Kidney epithelial cell (primary cell): ENCODE data around the gene PLD2. TPM values are rescaled to one million over a fixed set of nuclear protein-coding genes. Genes with fewer than 3 reads are reported as not detected.

ENCODE experiments used
- DNase-seq: peaks from one replicate; pipeline ENCODE4 v3.0.0-alpha.2; 2010; ENCODE audit warnings: low read depth
- H3K27me3 ChIP-seq: 2 replicates; pipeline ENCODE4 v1.6.0; 2011; ENCODE audit warnings: low read length; ENCODE audit not compliant: control insufficient read depth, insufficient read depth
- H3K36me3 ChIP-seq: 2 replicates; pipeline ENCODE4 v1.5.1; 2011; ENCODE audit warnings: low read length; ENCODE audit not compliant: control insufficient read depth, insufficient read depth
- H3K4me3 ChIP-seq: 2 replicates; pipeline ENCODE4 v1.5.1; 2011; ENCODE audit warnings: low read depth, mild to moderate bottlenecking, control low read depth, low read length
- CTCF ChIP-seq: IDR thresholded peaks from 2 replicates; pipeline ENCODE4 v1.5.1; 2011; ENCODE audit warnings: mild to moderate bottlenecking, moderate library complexity, low read length, control low read depth, inconsistent platforms; ENCODE audit not compliant: insufficient read depth, poor library complexity, severe bottlenecking
- total RNA-seq: library from RNA; depleted of rRNA; stranded (reverse); fragments of >200 nt; gene quantifications from 2 replicates; pipeline ENCODE4 v1.2.3, GENCODE V29; 2015

Gene PLD2
- total RNA-seq, 1 donor from 2014 or later: 17.4 TPM

DNA sequence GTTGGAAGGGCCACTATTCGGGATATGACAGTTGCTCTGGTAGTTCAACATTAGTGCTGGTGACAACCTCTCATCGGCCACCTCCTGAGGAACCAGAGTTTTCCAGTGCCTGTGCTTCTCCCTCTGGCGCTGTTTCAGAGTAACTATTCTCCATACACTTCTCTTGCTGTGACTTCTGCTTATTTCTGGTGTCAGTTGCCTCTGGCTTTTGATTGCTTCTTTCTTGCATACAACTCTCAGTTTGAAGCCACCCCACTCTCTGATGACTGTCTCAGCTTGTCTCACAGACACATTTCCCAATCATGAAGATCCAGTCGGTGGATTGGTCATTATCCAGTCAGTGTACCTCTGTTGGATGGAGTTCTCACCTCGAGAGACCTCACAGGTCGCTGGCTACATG, 38.7 kb upstream of the PLD2 start:
- Histone ChIP-seq H3K36me3 (no peaks in the 10 kb centered on the region), H3K4me3 (no peak overlapping the region), H3K27me3 (peaks cover 6% of the 10 kb centered on the region)
- no peak for TF ChIP-seq CTCF
- DNase-seq: no peak

GRCh38 chr17:4769628-4770027, 37.3 kb upstream of the PLD2 start:
- no peak for TF ChIP-seq CTCF
- H3K27me3 ChIP-seq: peaks cover 6% of the 10 kb centered on the region
- no peak overlapping the region for H3K4me3 ChIP-seq
- DNase-seq: no peak
- H3K36me3 ChIP-seq: no peaks in the 10 kb centered on the region

DNA sequence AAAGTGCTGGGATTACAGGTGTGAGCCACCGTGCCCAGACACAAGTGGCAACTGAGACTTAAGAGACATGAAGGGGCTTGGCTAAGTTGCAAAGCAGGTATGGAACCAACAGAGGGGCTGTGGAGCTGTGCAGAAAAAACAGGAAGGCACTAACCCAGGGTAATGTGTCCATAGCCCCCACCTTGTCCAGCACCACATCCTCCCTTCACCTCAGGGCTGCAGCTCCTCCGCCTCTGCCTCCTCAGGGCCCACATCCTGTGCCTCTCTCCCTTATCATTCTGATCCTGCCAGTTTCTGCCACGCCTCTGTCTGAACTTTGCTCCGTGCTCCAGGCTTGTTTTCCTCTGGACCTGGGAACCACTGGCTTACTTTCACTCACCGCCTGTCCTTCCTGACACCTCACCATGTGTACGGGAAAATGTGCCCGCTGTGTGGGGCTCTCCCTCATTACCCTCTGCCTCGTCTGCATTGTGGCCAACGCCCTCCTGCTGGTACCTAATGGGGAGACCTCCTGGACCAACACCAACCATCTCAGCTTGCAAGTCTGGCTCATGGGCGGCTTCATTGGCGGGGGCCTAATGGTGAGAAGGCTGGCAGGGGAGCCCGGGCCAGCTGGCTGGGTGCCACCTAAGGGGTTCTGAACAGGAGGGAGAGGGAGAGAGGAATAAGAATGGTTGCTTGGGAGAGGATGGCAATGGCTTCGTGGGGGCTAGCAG, 35.3 kb upstream of the PLD2 start, which contains the start of gene TM4SF5:
Gene TM4SF5, plus strand, starts transcription at position 368 of the 716 bp plus-strand sequence. Its CDS starts 37 bp downstream, at position 405.
- Histone ChIP-seq H3K27me3 (peaks cover 6% of the 10 kb centered on the region), H3K36me3 (no peaks in the 10 kb centered on the region), H3K4me3 (no peak within 1 kb of the TSS)
- TF ChIP-seq CTCF: no peak
- no peak for DNase-seq

DNA sequence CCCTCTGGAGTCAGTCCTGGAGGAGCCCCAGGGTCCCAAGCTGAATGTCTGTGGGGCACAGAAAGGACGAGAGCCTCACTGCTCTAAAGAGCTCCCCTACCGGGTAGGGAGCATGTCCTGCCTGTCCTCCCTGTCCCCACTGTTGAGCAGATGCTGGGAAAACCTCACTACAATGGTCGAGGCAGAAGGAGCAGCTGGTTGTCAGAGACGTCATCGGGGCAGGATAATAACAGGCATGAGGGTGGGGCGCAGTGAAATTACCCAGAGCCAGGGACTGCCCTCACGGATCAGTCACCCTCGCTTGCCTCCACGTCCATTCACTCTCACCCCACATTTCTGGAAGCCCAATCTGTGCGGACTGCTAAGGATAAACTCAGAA, 34.7 kb upstream of the PLD2 start:
- DNase-seq: no peak
- no peaks in the 10 kb centered on the region for H3K36me3 ChIP-seq
- peaks cover 6% of the 10 kb centered on the region for H3K27me3 ChIP-seq
- no peak for TF ChIP-seq CTCF
- H3K4me3 ChIP-seq: no peak overlapping the region

DNA sequence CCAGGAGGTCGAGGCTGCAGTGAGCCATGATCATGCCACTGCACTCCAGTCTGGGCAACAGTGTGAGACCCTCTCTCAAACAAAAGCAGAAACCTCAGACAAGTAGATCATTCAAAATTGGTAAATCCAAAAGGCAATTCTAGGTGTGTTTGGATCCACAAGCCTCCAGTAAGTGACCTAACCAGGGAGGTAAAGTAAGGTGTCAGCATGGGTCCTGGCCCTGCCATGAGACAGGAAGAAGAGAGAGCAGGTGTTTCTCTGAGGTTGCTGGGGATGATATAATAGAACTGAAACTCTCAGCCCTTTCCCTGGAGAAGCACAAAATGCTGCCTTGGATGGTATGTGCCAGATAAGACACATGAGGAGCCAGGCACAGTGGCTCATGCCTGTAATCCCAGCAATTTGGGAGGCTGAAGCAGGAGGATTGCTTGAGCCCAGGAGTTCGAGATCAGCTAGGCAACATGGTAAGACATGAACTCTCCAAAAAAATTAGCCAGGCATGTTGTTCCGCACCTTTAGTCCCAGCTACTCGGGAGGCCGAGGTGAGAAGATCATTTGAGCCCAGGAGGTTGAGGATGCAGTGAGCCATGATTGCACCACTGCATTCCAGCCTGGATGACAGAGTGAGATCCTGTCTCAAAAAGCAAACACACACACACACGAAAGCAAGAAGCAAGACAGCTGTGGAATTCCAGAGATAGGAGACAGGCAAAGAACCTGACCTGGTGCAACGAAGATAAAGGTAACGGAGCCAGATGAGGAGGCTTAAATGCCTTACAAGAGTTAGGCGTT, 28.8 kb upstream of the PLD2 start:
- Histone ChIP-seq H3K27me3 (peaks cover 24% of the 10 kb centered on the region), H3K36me3 (no peaks in the 10 kb centered on the region), H3K4me3 (no peak overlapping the region)
- no peak for TF ChIP-seq CTCF
- DNase-seq: no peak
